ENCODE results near the gene IZUMO1.
"Not testable (repeated sequence)": the region's sequence is repeated elsewhere in the genome, so short reads cannot be mapped to it uniquely, and the experiment has no call there.

The IZUMO1 gene

DNA sequence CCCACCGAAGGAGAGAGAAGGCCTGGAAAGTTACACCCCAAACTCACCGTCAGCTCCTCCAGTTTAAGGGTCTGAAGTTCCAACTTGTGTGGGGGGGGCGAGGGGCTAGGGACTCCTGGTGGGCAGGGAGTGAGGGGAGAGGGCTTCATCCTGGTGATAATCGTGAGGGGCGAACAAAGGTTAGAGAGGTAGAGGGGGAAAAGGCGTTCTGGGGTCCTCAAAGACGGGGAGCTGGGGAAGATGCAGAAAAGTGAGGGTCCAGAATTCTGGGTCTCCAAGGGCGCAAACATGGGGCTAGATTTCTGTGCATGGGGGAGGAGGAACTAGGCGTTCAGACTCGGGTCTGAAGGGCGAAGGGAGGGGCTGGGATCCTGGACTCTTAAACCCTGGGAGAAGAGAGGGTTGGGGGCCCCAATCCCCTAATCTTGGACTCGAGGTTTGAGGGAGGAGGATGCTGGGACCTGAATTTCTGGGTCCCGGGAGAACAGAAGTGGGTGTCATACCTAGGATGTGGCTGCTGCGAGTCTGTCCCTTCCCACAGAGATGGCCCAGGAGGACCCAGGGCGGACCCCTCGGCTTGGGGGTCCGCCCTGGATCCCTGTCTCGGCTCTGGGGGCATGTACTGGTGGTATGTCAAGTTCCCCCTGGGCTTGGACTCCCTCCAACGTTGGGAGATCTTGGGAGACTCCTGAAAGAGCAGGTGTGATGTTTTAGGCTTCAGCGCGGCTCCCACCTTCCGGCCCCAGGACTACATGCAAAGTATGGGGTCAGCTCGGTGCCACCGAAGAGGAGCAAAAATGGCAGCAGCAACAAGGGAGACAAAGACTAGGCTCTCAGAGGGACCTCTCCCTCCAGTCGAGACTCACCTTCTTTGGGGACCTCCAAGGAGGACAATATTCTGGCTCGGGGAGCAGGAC is 31.7 kb downstream of the IZUMO1 start:
- DNase-seq (ENCODE audit: low read depth in 2 of 3, low spot score in 1 of 3), result no peak

DNA sequence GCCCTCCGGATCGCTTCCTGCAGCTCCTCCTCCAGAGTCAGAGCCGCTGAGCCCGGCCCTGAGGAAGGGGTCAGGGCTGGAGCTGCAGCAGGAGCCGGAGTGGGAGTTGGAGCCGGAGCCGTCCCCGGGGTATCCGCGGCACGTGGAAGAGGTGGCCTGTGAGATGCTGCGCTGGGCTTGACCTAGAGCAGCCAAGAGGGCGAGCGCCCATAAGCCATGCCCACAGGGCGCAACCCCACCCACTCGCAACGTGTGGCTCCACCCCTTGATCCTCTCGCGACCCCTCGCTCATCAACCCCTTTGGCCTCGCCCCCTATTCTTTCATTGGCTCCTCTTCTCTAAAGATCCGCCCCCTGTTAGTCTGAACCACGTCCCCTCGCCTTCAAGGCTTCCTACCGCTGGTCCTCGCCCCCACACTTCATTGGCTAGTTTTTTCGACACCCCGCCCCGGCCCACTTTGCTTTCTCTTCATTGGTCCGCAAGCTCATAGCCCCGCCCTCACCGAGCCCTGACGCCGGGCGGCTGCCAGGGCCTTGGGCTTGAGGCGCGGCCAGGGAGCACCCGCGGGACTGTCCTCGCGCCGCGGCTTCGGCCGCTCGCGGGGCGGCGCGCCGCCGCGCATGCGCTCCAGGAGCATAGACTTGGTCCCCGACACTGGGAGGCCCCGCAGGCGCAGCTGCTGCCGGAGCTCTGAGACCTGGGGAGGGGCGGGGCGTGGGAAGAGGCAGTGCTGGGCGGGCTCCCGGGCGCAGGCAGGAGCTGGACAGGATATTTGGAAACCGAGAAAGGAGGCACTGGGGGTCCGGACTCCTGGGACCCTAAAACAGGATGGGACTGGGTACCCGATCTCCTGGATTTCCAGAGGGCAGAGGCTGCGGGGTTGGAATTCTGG is 32.6 kb downstream of the IZUMO1 start:
- peak; percentile 97 to 99 (median 98) for DNase-seq (ENCODE audit: low read depth in 2 of 3, low spot score in 1 of 3)

DNA sequence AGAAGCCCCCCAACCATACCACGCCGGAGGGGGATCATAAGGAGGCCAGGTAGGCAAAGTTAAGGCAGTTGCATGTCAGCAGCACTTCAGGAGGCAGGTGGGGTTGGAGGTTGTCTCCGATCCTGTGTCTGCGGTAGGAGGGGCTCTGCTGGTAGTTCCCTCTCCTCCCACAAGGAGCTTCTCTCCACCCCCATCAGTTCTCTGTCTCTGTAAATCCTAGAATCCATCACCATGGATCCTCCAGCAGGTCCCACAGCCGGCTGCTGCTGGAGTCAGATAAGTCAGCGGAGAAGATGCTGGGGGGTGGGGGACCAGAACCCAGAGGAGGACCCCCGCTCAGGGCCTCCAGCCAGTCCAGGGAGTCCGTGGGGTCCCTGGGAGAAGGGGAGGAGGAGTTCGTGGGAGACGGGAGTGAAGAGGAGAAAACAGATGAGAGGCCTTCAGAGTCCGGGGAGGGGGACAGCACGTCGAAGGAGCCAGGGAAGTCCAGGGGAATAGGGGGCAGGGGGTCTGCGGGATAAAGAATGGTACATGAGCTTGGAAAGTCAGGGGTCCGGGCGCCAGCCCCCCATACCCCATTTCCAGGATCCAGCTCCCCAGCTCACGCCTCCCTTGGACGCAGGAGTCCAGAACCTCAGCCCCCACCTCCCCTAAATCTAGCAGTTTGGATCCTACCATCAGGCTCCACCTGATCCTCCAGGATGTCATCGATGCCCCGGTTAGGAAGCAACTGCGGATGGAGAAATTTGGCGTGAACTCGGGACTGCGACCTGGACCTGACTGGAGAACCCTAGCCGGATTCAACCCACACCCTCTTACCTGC is 33.5 kb downstream of the IZUMO1 start:
- DNase-seq (ENCODE audit: low read depth in 2 of 3, low spot score in 1 of 3), result no peak

DNA sequence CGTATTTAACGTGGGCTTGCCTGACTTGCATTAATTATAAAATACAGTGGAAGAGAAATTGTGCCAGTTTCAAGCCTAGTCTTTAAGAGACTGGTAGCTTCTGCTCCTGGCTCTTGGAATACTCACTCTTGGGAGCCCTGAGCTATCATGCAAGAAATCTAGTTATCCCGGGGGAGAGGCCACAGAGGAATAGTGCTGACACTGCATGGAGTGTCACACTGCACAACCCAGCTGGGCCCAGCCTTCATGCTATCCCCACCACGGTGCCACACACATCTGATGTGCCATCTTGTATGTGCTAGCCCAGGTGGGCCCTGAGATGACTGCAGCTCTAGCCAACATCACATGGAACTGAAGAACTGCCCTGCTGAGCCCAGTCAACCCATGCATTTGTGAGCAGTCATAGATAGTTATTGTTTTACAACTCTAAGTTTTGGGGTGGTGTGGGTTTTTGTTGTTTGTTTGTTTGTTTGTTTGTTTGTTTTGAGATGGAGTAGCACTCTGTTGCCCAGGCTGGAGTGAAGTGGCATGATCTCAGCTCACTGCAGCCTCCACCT is 35.5 kb downstream of the IZUMO1 start:
- DNase-seq (ENCODE audit: low read depth in 2 of 3, low spot score in 1 of 3), result no peak

DNA sequence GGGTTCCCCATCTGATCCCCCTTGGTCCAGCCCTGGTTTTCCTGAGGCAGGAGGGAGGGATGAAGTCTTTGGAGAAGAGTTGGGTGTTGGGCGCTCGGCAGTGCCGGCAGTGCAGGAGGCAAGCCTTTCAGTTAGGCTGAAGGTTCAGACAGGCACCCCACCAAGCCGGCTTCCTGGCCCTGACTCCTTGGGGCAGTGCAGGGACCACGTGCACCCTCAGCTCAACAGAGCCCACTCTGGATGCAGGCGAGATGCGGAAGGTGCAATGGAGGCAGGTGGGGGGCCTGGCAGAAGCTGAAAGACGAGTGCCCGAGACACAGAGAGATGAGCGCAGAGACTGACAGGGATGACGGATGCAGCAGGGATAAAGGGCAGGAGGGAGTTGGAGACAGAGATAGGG is 38.2 kb downstream of the IZUMO1 start:
- no peak for DNase-seq (ENCODE audit: low read depth in 2 of 3, low spot score in 1 of 3)

DNA sequence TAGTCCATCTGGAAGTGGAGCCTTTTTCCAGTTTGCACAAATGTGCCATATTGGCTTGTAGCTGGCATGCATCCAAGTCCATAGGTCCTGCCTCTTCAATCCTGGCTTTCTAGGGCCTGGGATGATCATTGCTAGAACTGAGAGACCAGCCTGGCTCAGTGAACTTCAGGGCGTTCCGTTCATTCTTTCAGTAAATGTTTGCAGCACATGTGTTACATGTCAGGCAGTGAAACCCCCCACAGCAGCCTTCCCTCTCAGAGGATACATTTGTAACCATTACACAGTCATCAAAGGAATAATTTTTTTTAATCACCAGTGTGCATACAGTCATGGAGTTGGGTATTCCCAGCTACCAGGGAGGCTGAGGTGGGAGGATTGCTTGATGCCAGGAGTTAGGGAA is 41.3 kb downstream of the IZUMO1 start:
- no peak for DNase-seq (ENCODE audit: low read depth in 2 of 3, low spot score in 1 of 3)

DNA sequence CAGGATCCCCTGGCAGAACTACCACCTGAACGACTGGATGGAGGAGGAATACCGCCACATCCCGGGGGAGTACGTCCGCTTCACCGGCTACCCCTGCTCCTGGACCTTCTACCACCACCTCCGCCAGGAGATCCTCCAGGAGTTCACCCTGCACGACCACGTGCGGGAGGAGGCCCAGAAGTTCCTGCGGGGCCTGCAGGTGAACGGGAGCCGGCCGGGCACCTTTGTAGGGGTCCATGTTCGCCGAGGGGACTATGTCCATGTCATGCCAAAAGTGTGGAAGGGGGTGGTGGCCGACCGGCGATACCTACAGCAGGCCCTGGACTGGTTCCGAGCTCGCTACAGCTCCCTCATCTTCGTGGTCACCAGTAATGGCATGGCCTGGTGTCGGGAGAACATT is 43.4 kb downstream of the IZUMO1 start:
- DNase-seq (ENCODE audit: low read depth in 2 of 3, low spot score in 1 of 3), result no peak

DNA sequence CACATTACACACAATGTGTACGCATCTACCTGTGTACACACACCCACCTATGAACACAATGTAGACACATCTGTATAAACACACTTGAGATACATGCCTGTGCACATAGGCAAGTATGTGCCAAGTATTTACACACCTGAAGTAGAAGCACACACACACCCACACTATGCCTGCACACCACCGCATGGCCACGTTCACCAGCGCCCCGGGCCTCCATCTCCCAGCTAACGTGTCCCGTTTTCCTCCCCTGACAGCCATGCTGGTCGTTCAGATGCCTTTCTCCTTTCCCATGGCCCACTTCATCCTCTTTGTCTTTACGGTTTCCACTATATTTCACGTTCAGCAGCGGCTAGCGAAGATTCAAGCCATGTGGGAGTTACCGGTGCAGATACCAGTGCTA is 44.0 kb downstream of the IZUMO1 start:
- no peak for DNase-seq (ENCODE audit: low read depth in 2 of 3, low spot score in 1 of 3)

DNA sequence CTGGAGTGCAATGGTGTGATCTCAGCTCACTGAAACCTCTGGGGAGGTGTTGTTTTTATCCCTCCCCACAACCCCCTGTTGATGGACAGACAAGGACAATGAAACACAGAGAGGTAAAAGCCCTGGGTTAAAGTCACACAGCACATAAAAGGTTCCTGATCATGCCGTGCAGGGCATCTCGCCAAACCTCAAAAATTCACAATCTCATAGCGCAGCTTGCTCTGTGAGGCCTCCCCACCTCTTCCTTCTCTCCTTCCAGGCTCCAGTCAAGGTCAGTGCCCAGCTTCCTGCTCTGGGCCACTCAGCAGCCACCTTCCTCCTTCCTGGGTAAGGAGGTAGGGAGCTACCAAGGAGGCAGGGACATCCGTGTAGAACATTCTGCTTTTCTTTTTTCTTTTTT is 48.7 kb downstream of the IZUMO1 start:
- DNase-seq (ENCODE audit: low read depth in 2 of 3, low spot score in 1 of 3), result no peak

DNA sequence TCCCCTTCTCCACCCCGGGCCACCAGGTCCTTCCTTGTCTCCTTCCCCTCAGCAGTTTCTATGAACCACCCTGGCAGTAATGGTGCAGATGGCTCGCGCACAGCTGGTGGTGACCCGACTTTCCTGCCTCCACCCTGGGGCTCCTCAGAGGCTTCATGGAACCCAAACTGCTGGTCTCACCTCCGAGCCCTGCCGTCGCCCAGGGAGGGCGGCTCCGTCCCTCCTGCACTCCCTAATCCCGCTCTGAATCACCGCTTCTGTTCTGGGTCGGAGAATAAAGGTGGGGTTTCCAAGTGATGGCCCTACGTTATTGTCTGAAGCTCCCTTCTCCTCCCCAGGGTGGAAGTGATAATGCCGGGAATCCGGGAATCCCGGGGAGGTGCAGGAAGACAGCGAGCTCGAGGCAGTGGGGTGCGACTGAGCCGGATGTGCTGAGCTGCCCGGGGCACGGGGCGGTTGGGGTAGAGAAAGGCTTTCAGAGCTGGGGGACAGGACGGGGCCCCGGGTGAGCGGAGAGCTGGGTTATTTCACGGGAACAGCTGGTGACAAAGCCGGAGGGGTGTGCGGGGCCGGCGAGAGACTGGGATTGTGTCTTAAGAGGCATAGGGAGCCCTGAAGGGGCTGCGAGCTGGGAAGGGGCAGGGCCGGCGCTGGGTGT is 50.2 kb downstream of the IZUMO1 start:
- no peak for DNase-seq (ENCODE audit: low read depth in 2 of 3, low spot score in 1 of 3)

DNA sequence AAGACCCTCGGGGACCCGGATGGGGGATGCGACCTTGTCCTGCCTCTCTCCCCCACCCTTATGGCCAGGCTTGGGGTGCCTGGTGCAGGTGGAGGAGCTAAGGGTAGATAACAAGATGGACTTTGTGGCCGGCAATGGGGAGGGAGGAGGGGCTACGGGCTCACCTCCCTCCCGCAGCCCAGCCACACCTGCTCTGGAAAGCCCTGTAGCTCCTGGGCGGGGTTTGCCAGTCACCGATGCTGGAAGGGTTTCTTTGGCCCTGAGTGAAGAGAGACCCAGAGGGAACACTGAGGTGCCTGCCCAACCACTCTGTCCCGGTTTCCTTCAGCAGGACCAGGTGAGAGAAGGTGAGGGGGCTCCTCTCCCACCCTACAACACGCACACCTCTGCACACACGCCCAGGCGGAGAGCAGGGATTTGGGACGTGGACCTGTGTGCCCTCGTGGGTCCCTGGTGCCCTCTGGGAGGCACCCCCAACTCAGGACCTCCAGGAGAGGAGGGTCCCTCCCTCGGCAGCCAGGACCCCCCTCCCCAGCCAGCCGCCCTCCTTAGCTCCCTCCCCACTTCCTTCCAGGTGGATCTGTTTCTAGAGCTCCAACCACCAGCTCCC is 50.9 kb downstream of the IZUMO1 start, which contains the start of gene FUT2:
FUT2 (plus strand) TSS at position 229 of the 610 bp plus-strand sequence. CDS start 6,986 bp downstream, outside the sequence.
- DNase-seq (ENCODE audit: low read depth in 2 of 3, low spot score in 1 of 3), result no peak

DNA sequence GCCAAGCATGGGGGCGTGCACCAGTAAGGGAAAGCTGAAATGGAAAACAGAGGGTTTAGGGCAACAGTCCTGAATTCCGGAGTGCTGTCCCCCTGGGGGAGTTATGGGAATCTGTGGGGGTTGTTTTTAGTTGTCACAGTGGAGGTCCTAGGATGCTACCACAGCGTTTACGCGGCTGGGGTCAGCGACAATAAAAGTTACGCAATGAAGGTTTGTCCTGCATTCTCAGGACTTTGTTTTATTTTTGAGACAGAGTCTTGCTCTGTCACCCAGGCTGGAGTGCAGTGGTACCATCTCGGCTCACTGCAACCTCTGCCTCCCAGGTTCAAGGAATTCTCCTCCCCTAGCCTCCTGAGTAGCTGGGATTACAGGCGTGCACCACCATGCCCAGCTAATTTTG is 53.1 kb downstream of the IZUMO1 start:
- DNase-seq (ENCODE audit: low read depth in 2 of 3, low spot score in 1 of 3), result not testable (repeated sequence)

Data from stimulated activated CD4-positive, alpha-beta T cell treated with anti-CD3 and anti-CD28 coated beads, Interleukin-12 subunit alpha, Interleukin-12 subunit beta, amount 100 ng/mL, for 48 hours (primary cell).